22Rv1 (cell line): ENCODE data around the gene INO80.
A peak's percentile ranks its signal among the peaks of the same experiment; 100 is the strongest.

Source experiments
- H3K27ac ChIP-seq: fragments of 450-650 bp; 2 replicates; pipeline ENCODE4 v1.5.1; 2017
- CTCF ChIP-seq: fragments of 450-650 bp; IDR thresholded peaks from 2 replicates; pipeline ENCODE4 v1.5.1; 2017; ENCODE audit warnings: mild to moderate bottlenecking
- ZFX ChIP-seq: fragments of 450-650 bp; IDR thresholded peaks from 2 replicates; pipeline ENCODE4 v1.6.1; 2017; ENCODE audit warnings: antibody characterized with exemption, borderline replicate concordance

Gene INO80

DNA sequence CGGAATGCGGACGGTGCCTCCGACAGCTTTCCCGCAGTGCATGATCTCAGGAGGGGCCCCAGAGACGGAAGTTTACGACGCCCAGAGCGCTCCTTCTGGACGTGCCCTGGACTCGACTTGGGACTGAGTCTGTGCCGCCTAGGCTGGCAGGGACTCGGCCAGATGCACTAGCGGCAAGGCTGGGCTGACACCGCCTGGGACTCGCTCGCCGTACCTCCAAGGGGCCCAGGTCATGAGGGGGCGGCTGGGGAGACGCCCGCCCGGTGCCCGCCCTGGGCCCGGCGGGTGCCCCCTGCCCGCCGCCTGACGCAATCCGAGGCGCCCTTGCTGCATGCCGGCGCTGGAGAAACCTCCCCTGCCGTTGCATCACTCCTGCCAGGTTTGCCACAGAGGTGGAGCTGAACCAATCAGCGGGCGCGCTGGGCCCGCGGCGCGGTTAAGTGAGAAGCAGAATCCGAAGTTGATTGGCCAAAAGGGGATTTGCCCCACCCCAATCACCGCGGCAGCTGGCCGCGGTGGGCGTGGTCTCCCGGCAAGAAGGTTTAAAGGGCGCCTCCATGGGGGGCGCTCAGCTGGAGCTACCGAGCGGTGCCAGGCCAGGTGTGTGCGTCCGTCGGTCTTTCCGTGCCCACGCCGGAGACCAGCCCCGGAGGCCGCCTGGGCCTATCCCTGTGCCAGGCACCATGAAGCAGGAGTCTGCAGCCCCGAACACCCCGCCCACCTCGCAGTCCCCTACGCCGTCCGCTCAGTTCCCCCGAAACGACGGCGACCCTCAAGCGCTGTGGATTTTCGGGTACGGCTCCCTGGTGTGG lies 163.0 kb downstream of the INO80 start, which contains the start of gene CHAC1:
CHAC1 (plus strand) TSS at position 571 of the 812 bp plus-strand sequence; CDS start at position 684, 113 bp downstream.
- no peak for TF ChIP-seq ZFX
- no peak for TF ChIP-seq CTCF
- peak within 1 kb of the TSS; percentile 78 for H3K27ac ChIP-seq

DNA sequence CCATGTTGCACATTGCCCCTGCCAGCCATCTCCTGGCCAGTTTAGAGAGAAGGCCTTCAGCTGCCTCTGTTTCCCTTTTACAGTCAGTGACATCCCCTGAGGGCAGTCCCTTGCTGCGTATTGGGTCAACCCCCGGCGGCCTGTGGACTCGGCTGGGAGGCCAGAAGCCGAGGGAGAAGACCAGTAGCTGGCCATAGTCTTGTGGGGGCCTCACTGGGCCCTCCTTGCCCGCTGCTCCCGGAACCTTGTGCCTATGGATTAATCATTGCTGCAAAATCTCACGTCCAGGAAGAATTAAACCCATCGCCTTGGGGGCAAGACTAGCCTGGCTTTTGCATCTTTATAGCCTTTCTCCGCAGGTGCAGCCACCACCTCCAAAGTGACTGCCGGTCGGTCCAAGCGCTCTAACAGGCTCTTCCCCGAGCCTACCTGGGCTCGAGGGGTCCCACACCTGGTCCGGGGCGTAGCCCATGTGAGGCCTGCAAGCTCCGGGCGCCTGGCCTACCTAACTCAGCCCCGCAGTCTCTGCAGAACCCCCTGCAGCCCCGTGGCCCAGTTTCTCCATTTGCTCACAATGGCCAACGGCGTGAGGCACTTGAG lies 163.7 kb downstream of the INO80 start:
- H3K27ac ChIP-seq: peak overlapping the region; percentile 78
- TF ChIP-seq CTCF (no peak), ZFX (no peak)

DNA sequence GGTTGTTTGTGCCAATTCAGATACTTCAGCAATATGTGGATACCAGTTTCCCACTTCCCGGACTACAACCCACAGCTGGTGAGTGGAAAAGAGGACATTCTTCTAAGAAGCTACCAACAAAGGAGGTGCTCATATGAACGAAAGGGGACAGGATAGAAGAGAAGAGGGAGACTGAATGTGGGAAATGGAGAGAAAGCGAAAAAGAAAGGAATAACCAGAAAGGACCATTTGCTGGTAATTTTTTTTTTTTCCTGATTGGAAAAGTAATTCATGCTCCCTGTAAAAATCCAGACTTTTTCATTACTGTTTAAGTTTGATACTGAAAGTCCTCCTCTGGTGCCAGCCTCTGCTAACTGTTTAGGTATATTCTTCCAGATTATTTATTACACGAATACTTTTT lies 164.3 kb downstream of the INO80 start:
- peak overlapping the region; percentile 78 for H3K27ac ChIP-seq
- no peak for TF ChIP-seq ZFX
- no peak for TF ChIP-seq CTCF

DNA sequence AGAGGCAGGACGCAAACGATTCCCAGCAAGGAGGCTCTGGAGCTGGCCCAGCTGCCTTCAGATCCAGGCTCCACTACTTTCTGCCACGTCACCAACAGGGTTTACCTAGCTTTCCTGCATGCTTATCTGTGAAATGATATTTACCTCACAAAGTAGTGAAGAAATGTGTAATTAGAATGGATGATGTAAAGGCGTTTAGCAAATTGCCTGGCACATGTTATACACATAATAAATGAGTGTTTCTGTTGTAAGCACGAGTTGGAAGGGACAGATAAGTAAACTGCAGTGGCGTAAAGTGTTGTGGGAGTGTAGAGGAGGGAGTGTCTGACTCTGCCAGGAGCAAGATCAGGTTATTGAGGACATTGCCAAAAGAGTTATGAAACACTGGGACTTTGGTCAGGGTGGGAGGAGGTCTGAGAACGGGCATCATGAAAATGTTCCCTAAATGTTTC lies 166.3 kb downstream of the INO80 start:
- TF ChIP-seq CTCF: no peak
- no peak for TF ChIP-seq ZFX
- H3K27ac ChIP-seq: no peak overlapping the region; the same call in 1 of the 2 replicates

- TF ChIP-seq ZFX (no peak), CTCF (no peak)
- H3K27ac ChIP-seq: no peak overlapping the region
Measured at GRCh38 chr15:40948706-40949473, 167.2 kb downstream of the INO80 start.

GRCh38 chr15:40944510-40945296 lies 171.4 kb downstream of the INO80 start:
- peak overlapping the region; percentile 40 for H3K27ac ChIP-seq
- no peak for TF ChIP-seq ZFX
- no peak for TF ChIP-seq CTCF
